Peyer's patch (tissue), 4 donors: Measurements from ENCODE around the gene HMX1. TPM values are rescaled to one million over a fixed set of nuclear protein-coding genes. Genes with fewer than 3 reads are reported as not detected.

Experiments
- DNase-seq, 3 donors: peaks; one replicate each; pipeline ENCODE4 v3.0.0-alpha.2; 2017 to 2019
- H3K27ac ChIP-seq, 4 donors: fragments of 200-600 bp; sonication (generic); one replicate each; pipeline ENCODE4 v1.5.1; 2016 to 2019
- H3K27me3 ChIP-seq, 2 donors: fragments of 200-600 bp; sonication (generic); one replicate each; pipeline ENCODE4 v1.5.1; 2019
- H3K36me3 ChIP-seq, 3 donors: fragments of 200-600 bp; sonication (generic); one replicate each; pipeline ENCODE4 v1.5.1; 2016 to 2019
- H3K4me1 ChIP-seq, 4 donors: fragments of 200-600 bp; sonication (generic); one replicate each; pipeline ENCODE4 v1.5.1; 2016 to 2019
- H3K4me3 ChIP-seq, 4 donors: fragments of 200-600 bp; sonication (generic); 1 replicate in 3 of 4; 2 replicates in 1 of 4; pipeline ENCODE4 v1.5.1; 2016 to 2019; ENCODE audit warnings: mild to moderate bottlenecking in 1 of 4
- H3K9me3 ChIP-seq, 4 donors: fragments of 200-600 bp; sonication (generic); one replicate each; pipeline ENCODE4 v1.5.1; 2016 to 2019; ENCODE audit warnings: mild to moderate bottlenecking in 1 of 4
- POLR2A ChIP-seq, 2 donors: fragments of 450-650 bp; IDR thresholded peaks; one replicate each; pipeline ENCODE4 v1.5.1; 2017; ENCODE audit warnings: antibody characterized with exemption in 2 of 2, mild to moderate bottlenecking in 2 of 2, moderate library complexity in 2 of 2
- total RNA-seq, 4 donors: library from RNA; depleted of rRNA; stranded (reverse); fragments of >200 nt; gene quantifications; one replicate each; pipeline ENCODE4 v1.1.0, GENCODE V29; 2016
- TF ChIP-seq, protein P1 (sequence below), 6 experiments: fragments of 450-650 bp in 4 of 6; fragments of 200-600 bp in 2 of 6; sonication (generic) in 1 of 6; IDR thresholded peaks; one replicate each; pipeline ENCODE4 v1.5.1; 2017 to 2019; ENCODE audit warnings: antibody characterized with exemption in 6 of 6, mild to moderate bottlenecking in 3 of 6, moderate library complexity in 1 of 6

Gene HMX1
- total RNA-seq, 4 donors from 2014 or later: not detected

DNA sequence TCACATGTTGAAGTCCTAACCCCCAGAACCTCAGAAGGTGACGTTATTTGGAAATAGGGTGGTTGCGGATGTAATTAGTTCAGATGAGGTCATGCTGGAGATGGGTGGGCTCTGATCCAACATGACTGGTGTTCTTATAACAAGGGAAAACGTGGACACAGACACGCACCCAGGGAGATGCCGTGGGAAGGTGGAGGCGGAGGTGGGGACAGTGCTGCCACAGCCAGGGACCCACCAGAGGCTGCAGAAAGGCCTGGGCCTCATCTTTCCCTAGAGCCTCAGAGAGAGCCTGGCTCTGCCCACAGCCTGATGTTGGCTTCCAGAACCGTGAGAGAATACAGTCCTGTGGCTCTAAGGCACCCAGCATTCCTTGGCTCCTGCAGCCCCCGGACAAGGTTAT, 7.9 kb upstream of the HMX1 start:
- TF ChIP-seq, protein P1, sequence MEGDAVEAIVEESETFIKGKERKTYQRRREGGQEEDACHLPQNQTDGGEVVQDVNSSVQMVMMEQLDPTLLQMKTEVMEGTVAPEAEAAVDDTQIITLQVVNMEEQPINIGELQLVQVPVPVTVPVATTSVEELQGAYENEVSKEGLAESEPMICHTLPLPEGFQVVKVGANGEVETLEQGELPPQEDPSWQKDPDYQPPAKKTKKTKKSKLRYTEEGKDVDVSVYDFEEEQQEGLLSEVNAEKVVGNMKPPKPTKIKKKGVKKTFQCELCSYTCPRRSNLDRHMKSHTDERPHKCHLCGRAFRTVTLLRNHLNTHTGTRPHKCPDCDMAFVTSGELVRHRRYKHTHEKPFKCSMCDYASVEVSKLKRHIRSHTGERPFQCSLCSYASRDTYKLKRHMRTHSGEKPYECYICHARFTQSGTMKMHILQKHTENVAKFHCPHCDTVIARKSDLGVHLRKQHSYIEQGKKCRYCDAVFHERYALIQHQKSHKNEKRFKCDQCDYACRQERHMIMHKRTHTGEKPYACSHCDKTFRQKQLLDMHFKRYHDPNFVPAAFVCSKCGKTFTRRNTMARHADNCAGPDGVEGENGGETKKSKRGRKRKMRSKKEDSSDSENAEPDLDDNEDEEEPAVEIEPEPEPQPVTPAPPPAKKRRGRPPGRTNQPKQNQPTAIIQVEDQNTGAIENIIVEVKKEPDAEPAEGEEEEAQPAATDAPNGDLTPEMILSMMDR (IDR thresholded peaks at IDR 0.05): no peak
- TF ChIP-seq POLR2A (IDR thresholded peaks at IDR 0.05): no peak
- H3K4me3 ChIP-seq: no peak overlapping the region
- no peaks in the 10 kb centered on the region for H3K36me3 ChIP-seq
- H3K27me3 ChIP-seq: no peaks in the 10 kb centered on the region
- no peak overlapping the region for H3K27ac ChIP-seq
- no peaks in the 10 kb centered on the region for H3K9me3 ChIP-seq
- H3K4me1 ChIP-seq: no peaks in the 10 kb centered on the region
- DNase-seq: no peak

DNA sequence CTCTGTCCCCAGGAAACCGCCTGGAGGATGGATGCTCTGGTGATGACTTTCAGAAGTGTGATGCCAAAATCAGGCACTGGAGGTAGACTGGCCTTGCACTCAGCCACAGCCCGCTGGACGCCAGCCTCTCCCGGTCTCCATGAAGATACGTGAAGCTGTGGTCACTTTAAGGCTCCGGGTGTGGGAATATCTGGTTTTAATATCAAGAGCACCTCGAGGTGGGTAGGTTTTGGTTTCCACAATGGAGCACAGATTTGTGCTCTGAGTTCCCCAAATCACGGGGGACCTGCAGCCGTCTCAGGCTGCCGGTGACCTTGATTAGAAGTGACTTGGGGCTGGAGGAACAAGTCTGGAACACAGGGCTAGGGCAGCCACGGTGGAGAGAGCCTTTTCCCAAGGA, 6.8 kb upstream of the HMX1 start:
- Histone ChIP-seq H3K27me3 (no peaks in the 10 kb centered on the region), H3K36me3 (no peaks in the 10 kb centered on the region), H3K4me1 (no peaks in the 10 kb centered on the region), H3K4me3 (no peak overlapping the region), H3K9me3 (no peaks in the 10 kb centered on the region), H3K27ac (no peak overlapping the region)
- TF ChIP-seq POLR2A (IDR thresholded peaks at IDR 0.05): no peak
- TF ChIP-seq, protein P1 (IDR thresholded peaks at IDR 0.05): no peak
- DNase-seq: no peak

DNA sequence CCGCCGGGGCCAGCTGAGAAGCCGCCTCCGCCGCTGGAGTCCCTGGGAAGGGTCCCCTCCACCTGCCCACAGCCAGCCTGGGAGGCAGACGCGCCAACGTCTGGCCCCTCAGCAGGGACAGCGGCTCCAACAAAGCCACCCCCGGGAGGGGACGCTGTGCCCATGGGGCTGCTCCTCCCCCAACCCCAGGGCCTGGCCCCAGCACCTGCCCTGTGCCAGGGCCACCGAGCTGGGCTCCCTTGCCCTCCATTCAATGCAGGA, 6.1 kb upstream of the HMX1 start:
- DNase-seq: no peak
- Histone ChIP-seq H3K36me3 (no peaks in the 10 kb centered on the region), H3K27me3 (peaks cover 0 to 4% of the 10 kb centered on the region in 2 donors), H3K4me1 (no peaks in the 10 kb centered on the region), H3K4me3 (no peak overlapping the region), H3K27ac (no peak overlapping the region), H3K9me3 (no peaks in the 10 kb centered on the region)
- TF ChIP-seq, protein P1 (IDR thresholded peaks at IDR 0.05): no peak
- no peak for TF ChIP-seq POLR2A (IDR thresholded peaks at IDR 0.05)

DNA sequence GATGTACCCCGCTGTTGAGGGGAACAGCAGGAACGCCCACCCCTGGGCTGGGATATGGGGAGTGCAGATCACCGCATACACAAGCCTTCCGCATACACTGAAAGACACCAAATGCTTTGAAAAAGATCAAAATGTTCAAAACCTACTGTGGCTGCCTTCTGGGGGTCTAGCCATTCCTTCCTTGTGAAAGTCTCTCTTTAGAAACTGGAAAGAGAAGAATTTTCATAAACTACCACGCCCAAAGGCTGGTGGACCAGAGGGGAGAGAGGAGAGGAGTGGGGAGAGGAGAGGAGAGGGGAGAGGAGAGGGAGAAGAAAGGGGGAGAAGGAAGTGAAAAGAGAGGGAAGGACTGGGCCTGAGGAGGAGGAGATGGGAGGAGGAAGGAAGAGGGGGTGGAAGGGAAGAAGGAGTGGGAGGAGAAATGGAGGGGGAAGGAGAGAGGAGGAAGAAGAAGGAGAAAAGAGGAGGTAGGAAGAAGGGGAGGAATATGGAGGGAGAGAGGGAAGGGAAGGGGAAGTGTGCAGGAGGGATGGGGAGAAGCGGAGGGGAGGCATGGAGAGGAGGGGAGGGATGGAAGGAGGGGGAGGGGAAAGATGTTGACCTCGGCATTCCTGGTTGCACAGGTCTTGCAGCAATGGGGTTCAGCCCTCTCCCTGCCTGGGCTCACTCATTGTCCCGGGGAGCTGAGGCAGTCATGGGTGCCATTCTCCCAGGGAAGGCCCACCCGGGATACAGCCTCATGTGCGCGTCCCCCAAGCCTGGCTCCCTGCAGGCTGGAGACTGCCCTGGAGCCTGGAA, 5.5 kb upstream of the HMX1 start:
- Histone ChIP-seq H3K36me3 (no peaks in the 10 kb centered on the region), H3K4me3 (no peak overlapping the region), H3K27me3 (peaks cover 0 to 9% of the 10 kb centered on the region in 2 donors), H3K9me3 (no peaks in the 10 kb centered on the region), H3K27ac (no peak overlapping the region), H3K4me1 (peaks cover 0 to 2% (median 0%) of the 10 kb centered on the region in 4 donors)
- TF ChIP-seq, protein P1 (IDR thresholded peaks at IDR 0.05): no peak
- no peak for TF ChIP-seq POLR2A (IDR thresholded peaks at IDR 0.05)
- no peak for DNase-seq

DNA sequence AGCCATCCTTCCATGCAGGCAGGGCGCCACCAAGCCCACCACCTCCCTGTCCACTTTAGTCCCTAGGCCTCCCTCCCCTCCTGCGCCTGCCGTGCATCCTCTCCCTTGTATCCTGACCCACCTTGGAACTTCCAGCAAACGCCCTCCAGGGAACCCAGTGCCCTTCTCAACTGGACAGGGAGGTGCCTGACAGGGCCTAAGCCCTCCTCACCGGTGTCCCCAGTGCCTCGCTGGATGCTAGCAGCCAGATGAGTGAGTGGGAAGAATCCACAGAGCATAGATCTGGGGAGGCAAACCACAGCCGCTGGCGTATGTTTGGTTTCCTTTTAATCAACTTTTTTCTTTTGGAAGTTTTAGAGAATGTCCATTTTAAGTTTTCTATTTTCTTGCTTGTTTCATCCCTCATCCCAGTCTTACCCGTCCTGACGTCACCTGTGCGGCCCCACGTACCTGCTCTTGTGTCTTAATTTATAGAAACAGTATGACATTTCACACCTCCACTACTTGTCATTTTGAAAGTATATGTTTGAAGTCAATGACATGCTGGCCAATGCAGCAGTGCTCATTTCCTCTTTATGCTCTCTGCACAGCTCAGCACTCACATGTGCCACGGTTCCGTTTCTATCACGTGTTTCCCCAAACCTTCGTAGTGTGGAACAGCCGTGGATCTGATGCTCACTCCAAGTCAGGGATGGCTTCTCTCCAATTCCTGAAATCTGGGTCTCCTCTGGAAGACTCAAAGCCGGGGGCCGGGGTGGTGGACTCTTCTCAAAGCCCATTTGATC, 3.4 kb upstream of the HMX1 start:
- Histone ChIP-seq H3K36me3 (no peaks in the 10 kb centered on the region), H3K27me3 (peaks cover 0 to 13% of the 10 kb centered on the region in 2 donors)
- no peak for TF ChIP-seq POLR2A (IDR thresholded peaks at IDR 0.05)
- TF ChIP-seq, protein P1 (IDR thresholded peaks at IDR 0.05): no peak

More for the DNA sequence above, 3.4 kb upstream of the HMX1 start:
- Histone ChIP-seq H3K4me1 (peaks cover 0 to 5% (median 0%) of the 10 kb centered on the region in 4 donors), H3K4me3 (no peak overlapping the region), H3K9me3 (no peaks in the 10 kb centered on the region), H3K27ac (no peak overlapping the region)
- no peak for DNase-seq
